Fibroblast of the conjunctiva (primary cell): ENCODE data around the gene SCNN1A.

Experiments
- DNase-seq: peaks from one replicate; pipeline ENCODE4 v3.0.0-alpha.2; 2010; ENCODE audit warnings: low read depth

SCNN1A gene

DNA sequence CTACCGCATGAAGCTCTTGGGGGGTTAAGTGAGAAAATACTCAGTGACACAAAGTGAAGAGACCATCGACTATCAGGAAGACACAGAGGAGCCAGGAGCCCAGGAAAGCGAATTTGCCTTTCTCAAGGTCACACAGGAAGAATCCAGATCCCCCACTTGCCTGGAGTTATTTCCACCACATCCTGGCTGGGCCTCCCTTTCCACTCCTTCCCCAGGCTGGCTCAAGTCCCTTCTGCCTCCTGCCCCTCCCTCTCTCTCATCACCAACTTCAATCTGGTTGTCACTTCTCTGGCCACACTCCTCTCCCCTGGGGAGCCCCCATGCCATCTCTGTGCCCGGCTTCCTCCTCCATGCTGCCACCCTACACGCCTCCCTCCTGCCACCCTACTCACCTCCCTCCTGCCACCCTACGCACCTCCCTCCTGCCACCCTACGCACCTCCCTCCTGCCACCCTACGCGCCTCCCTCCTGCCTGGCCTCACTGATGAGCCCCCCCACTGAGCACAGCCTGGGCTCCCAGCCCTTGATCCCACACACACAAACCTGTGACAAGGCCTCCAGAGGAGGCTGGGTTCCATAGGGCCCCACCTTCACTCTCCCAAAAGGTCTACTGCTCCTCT lies 6.3 kb downstream of the SCNN1A start:
- DNase-seq = no peak

DNA sequence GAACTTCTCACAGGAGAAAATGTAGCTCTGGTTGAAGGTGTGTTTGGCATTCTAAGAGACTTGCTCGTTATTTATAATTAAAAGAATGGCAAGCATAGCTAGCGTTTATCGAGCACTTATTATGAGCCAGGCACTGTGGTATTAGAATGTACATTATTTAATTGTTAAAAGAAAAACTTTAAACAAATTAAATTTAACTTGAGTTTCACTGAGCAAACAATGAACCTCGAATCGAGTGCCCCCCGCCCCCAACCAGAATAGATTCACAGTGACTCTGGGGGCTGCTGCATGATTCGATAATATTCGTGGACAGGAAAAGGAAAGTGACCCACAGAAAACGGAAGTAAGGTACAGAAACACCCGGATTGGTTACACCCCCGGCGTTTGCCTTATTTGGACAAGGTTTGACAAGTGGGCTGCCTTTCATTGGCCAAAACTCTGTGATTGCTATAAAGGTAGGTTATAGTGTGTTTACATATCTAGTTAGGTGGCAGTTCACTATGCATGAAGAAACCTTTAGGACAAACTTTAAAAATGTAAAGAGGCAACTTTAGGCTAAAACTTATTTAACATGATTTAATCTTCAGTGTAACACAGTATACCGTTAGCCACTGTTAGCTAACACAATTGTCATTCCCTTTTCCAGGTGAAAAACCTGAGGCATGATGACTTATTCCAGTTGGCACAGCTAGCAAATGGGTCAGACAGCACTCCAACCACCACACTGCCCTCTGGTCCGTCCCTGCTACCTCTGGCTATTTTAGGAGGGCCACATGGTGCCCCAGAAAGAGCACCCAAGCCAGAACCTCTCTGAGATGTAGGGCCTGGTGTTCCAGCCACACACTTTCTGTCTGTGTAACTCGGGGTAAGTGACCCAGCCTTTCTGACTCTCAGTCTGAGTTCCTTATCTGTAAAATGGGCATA lies 7.1 kb downstream of the SCNN1A start:
- DNase-seq = no peak

DNA sequence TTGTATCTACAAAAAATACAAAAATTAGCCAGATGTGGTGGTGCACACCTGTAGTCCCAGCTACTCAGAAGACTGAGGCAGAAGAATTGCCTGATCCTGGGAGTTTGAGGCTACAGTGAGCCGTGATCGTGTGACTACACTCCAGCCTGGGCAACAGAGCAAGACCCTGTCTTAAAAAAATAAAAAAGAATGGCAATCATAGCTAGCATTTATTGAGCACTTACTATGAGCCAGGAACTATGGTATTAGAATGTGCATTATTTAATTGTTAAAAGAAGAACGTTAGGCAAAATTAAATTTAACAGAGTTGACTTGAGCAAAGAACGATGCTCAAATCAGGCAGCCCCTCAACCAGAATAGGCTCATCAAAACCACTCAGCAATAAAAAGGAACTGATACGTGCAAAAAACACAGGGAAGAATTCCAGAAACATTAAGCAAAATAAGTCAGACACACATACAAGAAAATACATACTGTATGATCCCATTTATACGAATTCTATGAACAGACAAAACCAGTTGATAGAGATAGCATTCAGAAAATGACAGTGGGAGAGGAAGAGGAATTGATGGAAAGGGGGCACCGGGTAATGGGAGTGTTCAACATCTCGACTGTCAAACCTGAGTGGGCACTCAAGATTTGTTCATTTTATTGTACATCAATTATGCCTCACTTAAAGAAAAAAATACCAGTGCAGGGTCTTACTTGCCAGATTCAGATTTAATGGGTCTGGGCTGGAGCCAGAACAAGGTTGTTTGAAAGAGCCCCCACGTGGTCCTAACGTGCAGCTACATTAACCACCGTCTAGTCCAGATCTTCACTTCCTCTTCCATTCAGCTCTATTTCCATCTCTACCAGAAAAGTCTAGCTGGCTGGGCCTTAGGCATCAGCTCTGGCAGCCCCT lies 8.0 kb downstream of the SCNN1A start:
- no peak for DNase-seq

DNA sequence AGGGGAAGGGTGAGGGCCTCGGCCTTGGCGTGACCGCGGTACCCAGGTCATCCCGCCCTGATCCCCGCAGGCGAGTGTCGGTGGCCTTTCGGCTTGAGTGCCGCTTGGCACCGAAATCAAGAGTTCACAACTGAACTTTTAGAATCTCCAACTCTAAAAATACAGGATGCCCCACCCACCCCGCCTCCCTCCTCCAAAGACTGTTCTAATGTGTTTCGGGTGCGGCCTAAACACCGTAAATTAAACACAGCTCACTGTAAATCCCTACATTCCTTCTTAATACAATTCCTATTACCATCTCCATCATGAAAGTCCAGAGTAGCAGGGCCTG lies 11.4 kb downstream of the SCNN1A start:
- no peak for DNase-seq

DNA sequence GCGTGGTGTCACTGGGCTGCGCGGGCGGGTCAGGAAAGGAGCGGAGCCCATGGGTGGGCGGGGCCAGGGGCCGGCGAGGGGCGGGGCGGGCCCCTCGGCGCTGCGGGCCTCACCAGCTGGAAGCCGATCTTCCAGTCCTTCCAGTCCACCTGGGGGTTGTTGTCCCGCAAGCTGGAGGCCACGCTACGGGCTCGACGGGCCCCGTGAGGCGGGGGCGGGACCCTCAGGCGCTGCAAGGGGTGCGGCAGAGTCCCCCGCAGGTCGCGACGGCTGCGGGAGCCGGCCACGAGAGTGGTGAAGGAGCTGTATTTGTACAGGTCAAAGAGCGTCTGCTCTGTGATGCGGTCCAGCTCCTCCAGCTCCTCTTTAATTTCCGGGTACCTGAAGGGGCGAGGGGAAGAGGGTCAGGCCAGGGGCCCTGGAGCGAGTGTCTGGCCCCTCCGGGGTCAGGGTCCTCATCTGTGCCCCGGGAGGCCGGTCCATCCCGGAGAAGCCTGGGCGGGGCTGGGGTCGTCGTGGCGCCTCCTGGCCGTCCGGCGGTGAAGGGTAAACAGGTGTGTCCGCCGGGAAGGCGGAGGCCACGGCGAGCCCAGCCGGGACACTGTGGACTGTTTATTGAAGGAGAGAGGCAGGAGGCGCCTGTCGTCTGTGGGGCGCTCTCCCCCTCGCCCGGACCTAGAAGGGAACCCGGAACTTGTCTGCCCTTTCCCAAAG lies 11.9 kb downstream of the SCNN1A start:
- no peak for DNase-seq

DNA sequence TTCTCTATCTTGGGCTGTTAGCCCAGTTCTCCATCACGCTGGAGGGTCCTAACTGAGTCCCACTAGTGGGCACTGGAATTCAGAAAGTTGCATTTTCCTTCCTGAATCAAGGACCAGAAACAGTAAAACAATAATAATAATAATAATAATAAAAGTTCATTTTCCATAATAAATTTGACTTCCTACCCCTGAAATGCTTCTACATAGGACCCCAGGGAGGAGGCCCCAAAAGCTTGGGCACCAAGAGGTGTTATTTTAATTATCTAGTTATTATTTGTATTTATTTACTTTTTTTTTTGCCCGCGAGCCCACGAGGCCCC lies 12.4 kb downstream of the SCNN1A start:
- no peak for DNase-seq

DNA sequence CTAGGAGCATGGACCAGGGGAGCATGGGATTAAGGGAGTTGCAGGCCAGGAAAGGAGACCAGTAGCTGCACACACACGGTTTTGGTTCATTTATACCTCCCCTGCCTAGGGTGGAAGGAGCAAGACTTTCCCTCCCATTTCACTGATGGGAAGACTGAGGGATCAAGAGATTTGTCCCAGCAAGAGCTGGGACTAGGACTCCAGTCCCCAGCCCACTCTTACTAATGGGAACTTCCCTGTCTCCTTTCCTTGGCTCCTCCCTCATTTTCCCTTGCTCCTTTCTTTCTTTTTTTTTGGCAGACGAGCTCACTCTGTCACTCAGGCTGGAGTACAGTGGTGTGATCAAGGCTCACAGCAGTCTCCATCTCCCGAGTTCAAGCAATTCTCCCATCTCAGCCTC lies 13.0 kb downstream of the SCNN1A start:
- no peak for DNase-seq

DNA sequence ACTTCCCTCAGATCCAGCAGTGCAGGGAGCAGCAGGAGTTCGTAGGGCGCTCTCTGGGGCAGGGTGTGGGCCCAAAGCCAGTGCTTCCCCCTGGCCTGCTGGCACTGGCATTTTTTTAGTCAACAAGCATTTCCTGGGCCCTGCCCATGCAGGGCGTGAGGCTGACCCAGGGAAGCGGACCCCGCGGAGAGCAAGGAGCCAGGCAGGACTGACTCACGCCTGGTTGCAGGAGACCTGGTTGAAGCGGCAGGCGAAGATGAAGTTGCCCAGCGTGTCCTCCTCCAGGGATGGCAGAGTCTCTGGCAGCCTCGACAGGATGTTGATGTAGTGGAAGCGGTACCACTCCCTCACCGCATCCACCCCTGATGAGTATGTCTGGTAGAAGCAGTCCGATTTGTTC lies 13.5 kb downstream of the SCNN1A start:
- no peak for DNase-seq

DNA sequence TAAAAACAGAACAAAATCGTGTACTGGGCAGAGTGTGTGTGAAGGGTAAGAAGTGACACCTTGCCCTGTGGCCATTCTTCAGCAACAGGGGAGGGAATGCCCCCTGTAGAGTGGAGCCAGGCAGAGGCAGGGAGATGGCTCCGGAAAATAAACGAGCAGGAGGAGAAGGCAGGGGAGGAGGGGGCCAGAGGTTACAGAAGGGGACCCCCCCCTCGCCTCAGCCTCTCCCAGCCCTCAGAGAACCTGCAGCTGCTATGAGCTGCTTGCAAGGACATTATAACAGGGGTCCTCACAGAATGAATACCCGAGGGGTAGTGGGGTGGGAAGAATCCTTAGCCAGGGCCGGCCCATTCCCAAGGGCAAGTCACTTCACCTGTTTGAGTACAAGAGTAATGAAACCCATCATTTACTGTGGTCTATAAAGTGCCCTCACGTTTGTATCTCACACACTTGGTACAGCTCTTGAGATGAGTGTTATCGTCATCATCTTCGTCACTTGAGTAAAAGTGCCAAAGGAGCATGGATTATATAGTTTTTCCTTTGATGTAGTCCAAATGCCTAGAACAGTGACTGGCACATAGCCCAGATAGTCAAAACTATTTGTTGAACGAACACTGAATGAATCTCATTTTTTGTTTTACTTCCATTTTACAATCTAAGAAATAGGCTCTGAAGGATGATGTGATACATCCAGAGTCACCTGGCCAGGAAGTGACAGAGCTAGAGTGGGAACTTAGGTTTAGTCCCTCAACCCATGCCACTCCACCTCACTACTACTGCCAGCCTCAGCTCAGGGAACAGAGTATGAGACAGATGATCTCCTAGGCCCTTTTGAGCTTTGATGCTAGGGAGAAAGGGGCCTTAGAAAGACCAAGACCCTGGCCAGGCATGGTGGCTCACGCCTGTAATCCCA lies 14.5 kb downstream of the SCNN1A start:
- no peak for DNase-seq

DNA sequence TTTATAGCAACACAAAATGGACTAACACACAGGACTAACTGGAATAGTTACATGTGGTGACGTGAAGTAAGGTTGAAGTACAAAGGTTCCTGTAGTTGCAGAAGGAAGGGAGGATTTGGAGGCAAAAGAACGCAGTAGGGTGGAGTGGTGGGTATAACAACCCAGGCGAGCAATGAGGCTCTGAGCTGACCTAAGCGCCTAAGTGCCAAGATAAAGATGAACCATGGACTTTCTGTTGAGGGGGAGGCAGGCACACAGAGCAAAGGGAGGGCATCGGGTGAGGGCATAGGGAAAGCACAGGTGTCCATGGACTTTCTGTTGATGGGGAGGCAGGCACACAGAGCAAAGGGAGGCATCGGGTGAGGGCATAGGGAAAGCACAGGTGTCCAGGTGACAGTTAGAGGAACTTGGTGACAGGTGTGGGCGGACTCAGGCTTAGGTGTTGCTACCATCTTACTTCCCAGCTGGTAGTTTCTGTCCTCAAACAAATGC lies 15.2 kb downstream of the SCNN1A start:
- no peak for DNase-seq

DNA sequence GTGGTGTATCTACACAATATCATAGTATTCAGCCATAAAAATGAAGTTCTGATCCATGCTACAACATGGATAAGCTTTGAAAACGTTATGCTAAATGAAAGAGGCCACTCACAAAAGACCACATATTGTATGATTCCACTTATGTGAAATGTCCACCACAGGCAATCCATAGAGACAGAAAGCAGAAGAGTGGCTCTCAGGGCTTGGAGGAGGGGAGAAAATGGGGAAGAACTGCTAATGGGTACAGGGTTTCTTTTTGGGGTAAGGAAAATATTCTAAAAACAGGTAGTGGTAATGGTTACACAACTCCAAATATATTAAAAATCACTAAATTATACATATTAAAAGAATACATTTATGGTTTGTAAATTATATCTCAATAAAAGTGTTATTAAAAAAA lies 16.5 kb downstream of the SCNN1A start:
- no peak for DNase-seq

DNA sequence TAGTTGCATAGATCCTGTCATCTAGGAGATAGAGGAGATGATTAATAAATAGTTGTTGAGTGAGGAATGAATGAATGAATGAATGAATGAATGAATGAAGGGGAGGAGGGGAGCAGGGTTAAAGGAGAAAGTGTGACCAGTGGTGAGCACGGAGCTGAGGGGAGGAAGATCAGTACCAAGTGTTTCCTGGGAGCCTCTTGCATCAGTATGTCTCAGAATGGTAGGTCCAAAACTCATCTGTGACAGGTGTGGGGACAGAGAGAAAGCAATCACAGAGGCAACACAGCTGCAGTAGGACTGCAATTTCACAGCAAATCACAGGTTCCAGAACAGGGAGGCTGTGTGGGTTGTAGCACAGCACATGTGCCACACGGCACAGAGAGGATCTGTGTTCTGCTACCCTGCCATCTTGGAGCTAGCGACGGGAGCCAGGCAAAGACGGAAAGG lies 19.0 kb downstream of the SCNN1A start:
- DNase-seq = no peak

DNA sequence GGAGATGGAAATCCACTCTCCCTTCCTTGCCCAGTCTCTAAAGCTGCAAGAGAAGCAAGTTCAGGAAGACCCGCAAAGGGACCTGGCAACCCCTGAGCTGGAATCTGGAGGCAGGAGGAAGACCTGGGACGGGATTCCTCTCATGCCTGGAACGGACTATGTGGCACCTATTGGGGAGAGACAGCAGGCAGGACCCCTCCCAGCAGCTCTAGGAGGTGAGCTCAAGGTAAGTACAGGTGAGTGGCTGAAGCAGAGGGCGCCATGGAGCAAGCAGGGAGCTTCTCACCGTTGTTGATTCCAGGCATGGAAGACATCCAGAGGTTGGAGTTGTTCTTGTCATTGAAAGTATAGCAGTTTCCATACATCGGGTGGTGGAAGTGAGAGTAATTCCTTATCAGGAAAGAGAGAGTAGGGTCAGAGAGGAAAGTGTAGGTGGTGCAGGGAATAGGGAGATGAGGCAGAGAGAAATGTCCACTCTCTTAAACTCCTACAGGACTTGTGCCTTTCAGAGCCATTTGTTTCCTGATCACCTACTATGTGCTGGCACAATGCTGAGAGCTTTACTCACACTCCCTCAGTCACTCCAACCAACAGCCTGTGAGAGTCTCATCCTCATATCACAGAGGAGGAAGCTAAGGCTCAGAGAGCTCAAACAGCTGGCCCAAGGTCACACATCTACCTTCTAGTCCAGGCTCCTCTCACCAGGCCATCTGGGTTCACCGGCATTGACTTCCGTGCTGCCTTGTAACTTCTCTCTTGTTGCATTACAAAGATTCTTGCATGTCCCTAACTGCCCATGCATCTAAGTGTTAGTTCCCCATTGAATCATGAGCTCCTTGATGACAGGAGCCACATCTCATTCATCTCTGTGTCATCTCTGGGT lies 19.6 kb downstream of the SCNN1A start:
- no peak for DNase-seq

DNA sequence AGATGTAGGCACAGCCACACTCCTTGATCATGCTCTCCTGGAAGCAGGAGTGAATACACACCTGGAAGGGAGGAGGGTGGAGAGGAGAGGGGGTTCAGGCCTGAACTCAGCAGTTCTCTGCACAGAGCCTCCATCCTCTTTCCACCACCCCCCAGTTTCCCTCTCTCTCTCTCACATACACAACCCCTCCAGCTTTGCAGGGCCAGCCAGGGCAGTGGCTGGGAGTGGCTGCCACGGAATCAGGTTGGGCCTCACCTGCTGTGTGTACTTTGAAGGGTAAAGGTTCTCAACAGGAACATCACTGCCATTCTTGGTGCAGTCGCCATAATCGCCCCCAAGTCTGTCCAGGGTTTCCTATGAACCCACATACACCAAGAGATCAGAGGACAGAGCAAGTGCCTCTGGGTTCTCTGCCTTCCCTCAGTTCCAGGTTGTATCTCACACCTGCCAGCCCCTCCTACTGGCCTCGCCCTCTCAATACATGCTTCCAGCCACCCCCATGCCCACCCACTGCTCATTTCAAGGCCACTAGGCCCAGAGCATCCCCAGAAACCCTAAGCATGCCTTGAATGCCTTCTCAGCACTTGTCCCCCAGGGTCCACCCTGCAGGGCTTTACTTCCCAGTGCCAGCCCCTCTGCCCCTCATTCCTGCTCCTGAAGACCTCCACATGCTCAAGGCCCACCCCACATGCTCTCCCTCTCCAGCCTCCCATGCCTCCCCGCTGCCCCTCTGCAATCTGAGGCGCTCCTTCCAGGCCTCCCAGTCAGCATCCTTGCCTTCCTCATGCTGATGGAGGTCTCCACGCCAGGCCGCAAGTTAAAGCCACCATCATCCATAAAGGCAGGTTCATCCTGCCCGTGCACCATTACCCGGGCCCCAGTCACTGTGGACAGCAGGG lies 20.6 kb downstream of the SCNN1A start:
- DNase-seq = no peak

DNA sequence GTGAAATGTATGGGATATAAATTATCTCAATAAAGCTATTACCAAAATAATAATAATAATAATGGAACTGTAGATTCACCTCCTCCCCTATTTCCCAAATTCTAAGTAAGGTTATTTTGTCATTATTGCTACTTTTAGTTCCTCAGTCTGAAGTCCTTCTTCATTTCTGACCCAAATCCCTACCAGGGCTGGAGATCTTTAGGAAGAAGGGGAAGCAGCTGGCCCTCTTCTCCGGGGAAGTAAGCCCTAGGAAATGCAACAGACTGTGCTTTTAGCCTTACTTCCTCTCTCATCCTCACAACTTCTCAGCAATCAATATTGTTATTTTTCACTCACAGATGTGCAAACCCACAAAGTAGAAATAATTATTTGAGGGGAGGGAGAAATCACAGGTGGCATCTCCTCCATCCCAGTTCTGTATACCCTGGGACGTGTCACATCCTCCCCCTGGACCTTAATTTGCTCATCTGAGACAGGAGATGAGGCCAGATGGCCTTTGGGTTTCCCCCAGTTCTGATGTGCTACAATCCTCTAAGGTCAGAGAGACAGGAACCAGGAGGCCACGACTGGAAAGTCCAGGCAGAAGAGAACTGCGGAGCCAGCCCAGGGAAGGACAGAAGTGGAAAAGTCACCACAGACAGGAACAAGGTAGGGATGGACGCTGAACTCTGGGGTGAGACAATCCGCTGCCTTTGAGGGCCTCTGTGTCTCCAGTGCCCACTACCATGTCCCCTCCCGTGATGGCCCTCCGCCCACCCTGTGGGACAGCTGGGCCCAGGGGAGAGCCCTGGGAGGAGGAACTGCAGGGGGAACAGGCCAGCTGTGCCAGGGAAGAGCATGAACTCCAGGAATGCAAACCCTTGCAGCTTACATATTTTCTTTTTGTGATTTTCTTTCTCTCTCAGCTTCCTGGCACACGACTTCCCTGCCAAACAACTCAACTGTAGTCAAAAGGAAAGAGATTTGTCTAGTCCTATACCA lies 22.9 kb downstream of the SCNN1A start:
- no peak for DNase-seq

DNA sequence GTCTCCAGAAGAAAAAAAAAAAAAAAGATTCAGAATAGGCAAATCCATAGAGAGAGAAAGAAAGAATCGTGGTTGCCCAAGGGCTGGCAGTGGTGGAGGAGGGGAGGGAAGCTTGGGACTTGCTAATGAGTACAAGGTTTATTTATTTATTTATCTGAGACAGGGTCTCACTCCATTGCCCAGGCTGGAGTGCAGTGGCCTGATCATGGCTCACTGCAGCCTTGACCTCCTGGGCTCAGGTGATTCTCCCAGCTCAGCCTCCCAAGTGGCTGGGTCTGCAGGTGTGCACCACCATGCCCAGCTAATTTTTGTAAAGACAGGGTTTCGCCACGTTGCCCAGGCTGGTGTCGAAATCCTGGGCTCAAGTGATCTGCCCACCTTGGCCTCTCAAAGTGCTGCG lies 23.7 kb downstream of the SCNN1A start:
- no peak for DNase-seq
